Measurements from ENCODE around the gene FMN1. TPM values are rescaled to one million over a fixed set of nuclear protein-coding genes. Genes with fewer than 3 reads are reported as not detected.
A peak's percentile ranks its signal among the peaks of the same experiment; 100 is the strongest.

FMN1 gene
- polyA plus RNA-seq, 3 donors = 0.28 to 3.7 (median 0.34) TPM

GRCh38 chr15:33183334-33183733, 11.2 kb downstream of the FMN1 start:
- intact Hi-C loops (cut with micrococcal nuclease) = no loop called here
- peaks cover 0 to 2% (median 2%) of the 10 kb centered on the region in 3 donors for H3K27me3 Mint-ChIP-seq (ENCODE audit: low read depth in 3 of 3)
- no peak overlapping the region for H3K27ac Mint-ChIP-seq
- no peak overlapping the region for H3K4me3 Mint-ChIP-seq
- H3K9ac ChIP-seq (ENCODE audit: insufficient read depth, low read length, poor library complexity, severe bottlenecking) = no peak overlapping the region
- no peak for DNase-seq
- H3K27ac ChIP-seq (ENCODE audit: low read depth in 1 of 2, low read length in 2 of 2) = no peak overlapping the region
- H3K36me3 Mint-ChIP-seq = no peaks in the 10 kb centered on the region
- H3K36me3 ChIP-seq (replicated peaks in 1 of 2; ENCODE audit: control insufficient read depth in 1 of 2, insufficient read depth in 2 of 2, low read length in 2 of 2) = no peaks in the 10 kb centered on the region
- peaks cover 15% of the 10 kb centered on the region for H3K4me1 Mint-ChIP-seq
- peaks cover 4 to 6% of the 10 kb centered on the region in 2 donors for H3K4me1 ChIP-seq (ENCODE audit: control insufficient read depth in 1 of 2, insufficient read depth in 2 of 2, low read length in 2 of 2)
- H3K79me2 ChIP-seq (ENCODE audit: insufficient read depth, low read length) = no peaks in the 10 kb centered on the region
- H4K20me1 ChIP-seq (ENCODE audit: insufficient read depth, low read length) = no peaks in the 10 kb centered on the region
- H2AFZ ChIP-seq (ENCODE audit: insufficient read depth, low read depth, low read length, poor library complexity, severe bottlenecking) = no peak overlapping the region
- H3K4me3 ChIP-seq (replicated peaks in 1 of 3; ENCODE audit: low read depth in 2 of 3, low read length in 3 of 3) = no peak overlapping the region
- TF ChIP-seq, protein P1, sequence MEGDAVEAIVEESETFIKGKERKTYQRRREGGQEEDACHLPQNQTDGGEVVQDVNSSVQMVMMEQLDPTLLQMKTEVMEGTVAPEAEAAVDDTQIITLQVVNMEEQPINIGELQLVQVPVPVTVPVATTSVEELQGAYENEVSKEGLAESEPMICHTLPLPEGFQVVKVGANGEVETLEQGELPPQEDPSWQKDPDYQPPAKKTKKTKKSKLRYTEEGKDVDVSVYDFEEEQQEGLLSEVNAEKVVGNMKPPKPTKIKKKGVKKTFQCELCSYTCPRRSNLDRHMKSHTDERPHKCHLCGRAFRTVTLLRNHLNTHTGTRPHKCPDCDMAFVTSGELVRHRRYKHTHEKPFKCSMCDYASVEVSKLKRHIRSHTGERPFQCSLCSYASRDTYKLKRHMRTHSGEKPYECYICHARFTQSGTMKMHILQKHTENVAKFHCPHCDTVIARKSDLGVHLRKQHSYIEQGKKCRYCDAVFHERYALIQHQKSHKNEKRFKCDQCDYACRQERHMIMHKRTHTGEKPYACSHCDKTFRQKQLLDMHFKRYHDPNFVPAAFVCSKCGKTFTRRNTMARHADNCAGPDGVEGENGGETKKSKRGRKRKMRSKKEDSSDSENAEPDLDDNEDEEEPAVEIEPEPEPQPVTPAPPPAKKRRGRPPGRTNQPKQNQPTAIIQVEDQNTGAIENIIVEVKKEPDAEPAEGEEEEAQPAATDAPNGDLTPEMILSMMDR (IDR thresholded peaks at IDR 0.05) = no peak
- H3K9me3 Mint-ChIP-seq = no peaks in the 10 kb centered on the region
- no peaks in the 10 kb centered on the region for H3K27me3 ChIP-seq (ENCODE audit: control insufficient read depth in 2 of 2, insufficient read depth in 2 of 2, low read length in 2 of 2)
- no peak overlapping the region for H3K4me2 ChIP-seq (replicated peaks; ENCODE audit: extremely low read depth, low read length, poor library complexity, severe bottlenecking)
- no peaks in the 10 kb centered on the region for H3K9me3 ChIP-seq (replicated peaks in 1 of 2; ENCODE audit: control insufficient read depth in 1 of 2, insufficient read depth in 1 of 2, low read length in 2 of 2)
- WGBS (ENCODE audit: insufficient coverage) = no CpG with 5 or more reads among the region's 3 CpGs

DNA sequence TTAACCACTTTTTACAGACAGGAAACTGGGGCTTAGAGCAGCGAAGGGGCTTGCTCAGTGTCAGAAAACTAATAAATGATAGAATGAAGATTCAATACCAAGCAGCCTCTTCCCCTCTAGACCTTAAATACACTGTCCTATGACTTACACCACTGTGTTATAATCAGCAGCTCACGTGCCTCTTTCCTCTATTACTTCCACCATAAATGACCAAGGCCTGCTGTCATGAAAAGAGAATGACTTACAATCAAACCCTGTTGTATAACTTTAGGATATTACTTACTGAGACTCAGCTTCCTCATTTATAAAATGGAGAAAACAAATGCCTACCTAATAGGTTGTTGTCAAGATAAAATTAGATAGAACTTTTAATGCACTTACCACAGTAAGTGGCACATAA, 11.6 kb downstream of the FMN1 start:
- Mint-ChIP-seq H3K36me3 (no peaks in the 10 kb centered on the region), H3K4me3 (no peak overlapping the region), H3K9me3 (no peaks in the 10 kb centered on the region), H3K27me3 (ENCODE audit: low read depth in 3 of 3) (peaks cover 0 to 2% (median 2%) of the 10 kb centered on the region in 3 donors), H3K4me1 (peaks cover 14% of the 10 kb centered on the region), H3K27ac (peak overlapping the region in 1 of 7 donors; percentile 8)
- peak in 2 of 3 donors; percentile 27 to 42 for DNase-seq
- no peaks in the 10 kb centered on the region for H3K9me3 ChIP-seq (replicated peaks in 1 of 2; ENCODE audit: control insufficient read depth in 1 of 2, insufficient read depth in 1 of 2, low read length in 2 of 2)
- intact Hi-C loops (cut with micrococcal nuclease) = no loop called here
- H3K4me3 ChIP-seq (replicated peaks in 1 of 3; ENCODE audit: low read depth in 2 of 3, low read length in 3 of 3) = no peak overlapping the region
- no CpG with 5 or more reads among the region's 2 CpGs for WGBS (ENCODE audit: insufficient coverage)
- H3K27ac ChIP-seq (ENCODE audit: low read depth in 1 of 2, low read length in 2 of 2) = no peak overlapping the region
- no peaks in the 10 kb centered on the region for H4K20me1 ChIP-seq (ENCODE audit: insufficient read depth, low read length)
- H3K79me2 ChIP-seq (ENCODE audit: insufficient read depth, low read length) = no peaks in the 10 kb centered on the region
- no peak overlapping the region for H3K9ac ChIP-seq (ENCODE audit: insufficient read depth, low read length, poor library complexity, severe bottlenecking)
- peaks cover 0 to 2% of the 10 kb centered on the region in 2 donors for H3K4me1 ChIP-seq (ENCODE audit: control insufficient read depth in 1 of 2, insufficient read depth in 2 of 2, low read length in 2 of 2)
- no peak overlapping the region for H2AFZ ChIP-seq (ENCODE audit: insufficient read depth, low read depth, low read length, poor library complexity, severe bottlenecking)
- H3K36me3 ChIP-seq (replicated peaks in 1 of 2; ENCODE audit: control insufficient read depth in 1 of 2, insufficient read depth in 2 of 2, low read length in 2 of 2) = no peaks in the 10 kb centered on the region
- TF ChIP-seq, protein P1 (IDR thresholded peaks at IDR 0.05) = no peak
- H3K4me2 ChIP-seq (replicated peaks; ENCODE audit: extremely low read depth, low read length, poor library complexity, severe bottlenecking) = no peak overlapping the region
- H3K27me3 ChIP-seq (ENCODE audit: control insufficient read depth in 2 of 2, insufficient read depth in 2 of 2, low read length in 2 of 2) = no peaks in the 10 kb centered on the region
